DMS53 treated with DMSO at 0.1 percent for 48 hours (cell line): ENCODE measurements around the gene CAPZB.

ENCODE experiments used
- DNase-seq: peaks from one replicate; lab custom pipeline; 2025; ENCODE audit not compliant: unreplicated experiment; lab: John Stamatoyannopoulos, UW

The CAPZB gene

GRCh38 chr1:19432943-19433718 is 52.2 kb downstream of the CAPZB start:
- no peak for DNase-seq

DNA sequence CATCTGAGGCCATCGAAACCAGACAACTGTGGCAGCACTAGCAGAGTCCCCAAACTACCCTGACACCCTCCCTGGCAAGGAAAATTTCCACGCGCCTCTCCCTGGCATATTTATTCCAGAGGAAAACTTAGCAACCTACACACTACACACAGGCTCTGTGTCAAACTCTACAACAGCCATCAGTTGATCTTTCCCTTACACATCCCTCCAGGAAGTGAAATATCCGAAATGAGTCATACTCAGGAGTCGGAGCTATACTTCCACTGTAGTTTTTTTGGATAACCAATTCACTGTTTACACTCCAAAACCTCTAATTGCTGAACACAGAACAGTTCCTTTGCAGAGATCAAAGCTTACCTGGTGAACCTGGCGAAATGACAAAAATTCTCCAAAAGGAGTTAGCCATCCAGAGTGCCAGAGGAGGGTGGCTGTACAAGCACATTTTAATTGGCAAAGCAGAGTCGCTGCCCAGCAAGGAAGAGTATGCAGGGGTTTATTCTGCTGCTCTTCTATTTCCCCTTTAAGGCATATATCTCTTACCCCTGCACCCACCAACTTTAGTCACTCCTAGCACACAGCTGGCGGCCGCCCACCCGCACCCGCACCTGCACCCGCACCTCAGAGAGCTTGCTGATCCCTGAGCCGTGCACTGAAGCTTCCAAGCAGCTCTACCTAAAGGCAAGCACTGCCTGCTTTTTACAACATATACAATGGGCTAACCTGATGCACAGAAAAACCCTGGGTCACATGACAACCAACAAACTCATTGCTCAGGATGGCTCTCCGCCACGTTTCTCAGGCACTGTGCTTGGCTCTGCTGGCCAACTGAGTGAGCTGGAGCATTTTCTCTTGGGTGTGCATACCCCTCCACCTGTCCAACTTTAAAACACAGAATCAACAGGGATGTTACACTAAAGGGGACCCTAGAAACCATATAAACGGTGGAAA is 54.9 kb downstream of the CAPZB start:
- DNase-seq: peak; percentile 74

DNA sequence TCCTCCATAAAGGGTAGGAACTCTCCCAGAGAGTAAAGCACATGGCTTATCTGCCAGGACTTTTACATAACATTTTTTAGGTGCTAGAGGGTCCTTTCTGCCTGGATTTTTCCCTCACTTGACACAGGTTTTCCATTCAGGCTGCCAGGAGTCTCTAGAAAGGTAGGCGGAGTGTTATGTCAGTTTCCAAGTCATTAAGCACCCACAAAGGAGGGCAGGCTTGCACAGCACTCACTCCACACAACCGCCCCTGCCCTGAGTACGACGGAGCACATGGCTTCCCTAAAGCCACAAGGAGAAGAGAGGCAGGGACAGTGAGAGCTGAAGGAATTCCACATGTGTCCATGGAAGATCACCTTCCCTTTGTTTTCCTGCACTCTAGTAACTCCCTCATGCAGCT is 55.7 kb downstream of the CAPZB start:
- DNase-seq: no peak

DNA sequence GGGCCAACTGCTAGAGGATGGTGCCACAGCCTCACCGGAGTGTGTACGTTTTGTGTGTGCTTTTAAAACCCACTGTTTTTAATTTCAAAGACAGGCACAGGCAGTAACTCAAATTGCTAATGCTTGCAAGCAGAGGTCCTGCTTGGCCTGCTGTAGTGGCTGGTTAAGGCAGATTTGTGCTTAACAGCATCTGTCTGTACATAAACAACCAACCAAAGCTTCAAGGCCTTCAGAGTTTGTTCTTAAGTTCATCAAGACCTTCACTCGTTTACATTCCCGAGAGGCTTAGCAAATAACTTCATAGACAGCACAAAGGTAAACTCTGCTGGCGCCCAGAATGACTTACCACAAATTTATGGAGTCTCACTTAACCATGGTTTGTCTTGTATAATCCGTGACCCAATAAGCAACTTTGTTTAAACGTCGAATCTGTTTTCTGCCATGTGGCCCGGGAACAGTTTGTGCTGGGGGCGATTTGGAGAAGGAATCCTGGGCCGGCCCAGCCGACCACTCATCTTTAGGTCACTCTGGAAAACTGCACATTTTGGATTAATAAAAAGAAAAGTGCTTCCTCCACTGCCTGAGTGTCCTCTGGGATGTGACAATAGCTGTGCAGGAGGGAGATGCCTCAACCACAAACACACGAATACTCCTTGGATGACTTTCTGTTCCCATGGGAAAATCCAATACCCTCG is 58.1 kb downstream of the CAPZB start:
- DNase-seq: no peak

- no peak for DNase-seq
Measured at GRCh38 chr1:19426294-19427086, 58.8 kb downstream of the CAPZB start.

- DNase-seq: peak; percentile 57
Measured at GRCh38 chr1:19425646-19426239, 59.6 kb downstream of the CAPZB start.

GRCh38 chr1:19424651-19425570 is 60.4 kb downstream of the CAPZB start:
- peak; percentile 91 for DNase-seq

GRCh38 chr1:19423130-19423529 is 62.2 kb downstream of the CAPZB start:
- no peak for DNase-seq

DNA sequence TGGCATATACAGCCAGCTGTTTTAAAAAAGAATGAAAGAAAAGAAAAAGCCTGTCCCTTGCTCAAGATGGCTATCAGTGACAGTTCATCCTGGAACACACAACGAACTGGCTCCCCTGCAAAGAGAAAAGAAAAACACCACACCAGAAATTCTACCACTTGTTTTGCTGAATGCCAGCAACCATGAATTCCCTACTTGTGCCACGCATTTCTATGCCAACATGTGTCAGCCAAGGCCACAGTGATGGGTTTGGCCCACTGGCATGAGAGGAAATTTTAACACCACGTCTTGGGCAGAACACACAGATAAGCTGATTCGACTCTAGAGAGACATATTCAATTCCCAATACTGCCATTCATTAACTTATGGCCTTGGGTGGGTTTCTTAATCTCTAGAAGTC is 64.0 kb downstream of the CAPZB start:
- no peak for DNase-seq

DNA sequence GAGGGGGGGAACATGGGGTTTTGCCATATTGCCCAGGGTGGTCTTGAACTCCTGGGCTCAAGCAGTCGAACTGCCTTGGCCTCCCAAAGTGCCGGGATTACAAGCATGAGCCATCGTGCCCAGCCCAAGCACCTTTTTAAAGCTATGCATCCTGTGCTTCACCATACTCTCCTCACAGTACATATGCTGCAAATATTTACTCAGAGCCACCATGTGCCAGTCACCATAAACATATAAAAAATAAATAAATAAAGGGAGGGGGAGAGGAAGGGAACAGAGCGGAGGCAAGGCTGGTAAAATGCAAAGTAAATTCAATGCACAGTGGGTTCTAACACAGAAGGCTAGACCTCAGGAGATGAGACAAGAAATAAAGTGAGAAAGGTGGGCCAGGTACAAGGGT is 64.7 kb downstream of the CAPZB start:
- peak; percentile 71 for DNase-seq

- no peak for DNase-seq
Measured at GRCh38 chr1:19419691-19420090, 65.6 kb downstream of the CAPZB start.

- DNase-seq: no peak
Measured at GRCh38 chr1:19418503-19418971, 66.8 kb downstream of the CAPZB start.

- peak; percentile 14 for DNase-seq
Measured at GRCh38 chr1:19416921-19417470, 68.3 kb downstream of the CAPZB start.

DNA sequence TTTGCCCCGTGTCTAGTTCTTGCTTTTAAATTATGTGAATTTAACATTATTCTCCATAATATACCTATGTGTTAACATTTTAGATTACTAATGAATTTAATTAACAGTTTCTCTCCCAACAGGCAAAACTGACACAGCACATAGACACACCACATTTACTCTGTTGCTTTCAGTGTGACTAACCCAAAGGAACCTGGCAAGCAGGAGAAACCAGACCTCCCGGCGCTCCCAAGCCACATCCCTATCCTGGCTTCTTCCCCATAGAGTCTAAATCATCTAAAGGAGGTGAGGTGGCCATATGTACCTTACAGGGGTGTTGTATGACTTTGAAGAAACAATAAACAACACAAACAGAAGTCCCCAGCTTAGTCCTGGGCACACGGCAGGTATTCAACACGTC is 69.2 kb downstream of the CAPZB start:
- DNase-seq: no peak

DNA sequence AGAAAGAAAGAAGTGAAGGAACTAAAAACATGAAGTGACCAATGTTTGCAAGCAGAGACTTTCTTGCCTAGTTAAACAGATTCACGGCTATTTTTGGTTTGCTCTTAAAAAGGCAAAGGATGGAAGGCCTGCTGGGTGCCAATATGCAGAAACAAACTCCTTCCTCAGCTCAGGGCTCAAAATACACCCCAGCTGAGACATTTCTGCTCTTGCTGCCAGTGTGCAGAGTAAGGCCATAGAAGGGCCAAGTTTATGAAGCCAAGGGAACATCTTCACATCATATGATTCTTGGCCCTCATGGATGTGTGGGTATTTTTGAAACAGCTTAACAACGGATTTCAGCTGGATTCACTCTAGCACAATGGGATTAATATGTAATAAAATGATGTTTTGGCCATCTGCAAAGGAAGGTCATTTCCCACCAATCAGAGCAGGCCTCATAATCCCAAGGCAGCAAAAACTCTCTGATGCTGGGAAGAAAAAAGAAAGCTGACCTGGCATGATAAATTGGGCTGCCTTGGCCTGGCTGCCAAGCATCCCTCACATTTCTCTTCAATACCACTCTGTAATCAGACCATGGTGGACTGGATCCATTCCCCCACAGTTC is 70.7 kb downstream of the CAPZB start:
- DNase-seq: no peak

DNA sequence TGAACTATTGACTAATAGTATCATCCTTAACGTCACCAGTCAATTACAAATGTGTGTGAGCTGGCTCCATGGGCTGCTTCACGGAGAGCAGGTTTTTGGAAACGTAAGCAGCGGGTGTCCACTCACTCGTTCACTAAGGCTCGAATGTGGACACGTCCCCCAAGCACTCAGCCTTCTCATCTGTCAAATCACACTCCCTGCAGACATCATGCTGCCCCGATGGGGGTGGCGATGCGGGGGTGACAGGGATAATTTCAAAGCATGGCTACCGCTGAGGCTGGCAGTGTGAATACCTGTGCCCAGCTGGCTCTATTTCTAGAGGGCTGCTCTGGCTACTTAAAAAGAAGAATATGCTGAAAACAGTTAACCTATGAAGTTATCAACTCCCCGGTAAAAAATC is 71.3 kb downstream of the CAPZB start:
- no peak for DNase-seq

DNA sequence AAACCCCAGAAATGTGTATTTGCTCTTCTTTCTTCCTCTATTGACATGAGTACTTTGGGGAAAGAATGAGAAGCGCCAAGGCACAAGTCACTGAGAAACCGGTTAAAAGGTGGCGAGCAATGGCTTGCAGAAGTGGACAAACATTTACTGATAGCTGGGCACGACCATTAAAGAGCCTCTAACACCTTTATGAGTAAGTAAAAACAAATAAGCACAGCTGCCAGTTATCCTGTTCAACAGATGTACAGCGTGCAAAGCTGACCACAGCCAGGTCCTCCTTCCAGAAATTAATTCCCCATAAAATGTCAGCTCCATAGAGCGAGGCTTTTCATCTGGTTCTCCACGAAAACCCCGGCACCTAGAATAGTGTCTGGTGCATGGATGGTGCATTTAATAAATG is 72.7 kb downstream of the CAPZB start:
- DNase-seq: peak; percentile 98

- DNase-seq: peak; percentile 55
Measured at GRCh38 chr1:19411612-19412011, 73.7 kb downstream of the CAPZB start.
